ENCODE results near the gene ZMIZ1.

- TF ChIP-seq CTCF (conservative IDR thresholded peaks at IDR 0.05; ENCODE audit: low read depth, low read length) (no peak), EZH2 (IDR thresholded peaks at IDR 0.05; ENCODE audit: borderline replicate concordance, low read depth, low read length, poor library complexity, severe bottlenecking) (no peak)
Measured at GRCh38 chr10:79253704-79254103, 184.9 kb downstream of the ZMIZ1 start.
